Left ventricle myocardium inferior (tissue), 1 donor: Measurements from ENCODE around the gene ZNF493. TPM values are rescaled to one million over a fixed set of nuclear protein-coding genes. Genes with fewer than 3 reads are reported as not detected.

Experiments
- DNase-seq: peaks from one replicate; pipeline ENCODE4 v3.0.0-alpha.2; 2020
- H3K27ac ChIP-seq: fragments of 200-600 bp; replicated peaks from 2 replicates; pipeline ENCODE4 v1.8.0; 2021
- H3K27me3 ChIP-seq: fragments of 200-600 bp; 2 replicates; pipeline ENCODE4 v1.8.0; 2021; ENCODE audit warnings: low read depth
- H3K36me3 ChIP-seq: fragments of 200-600 bp; 2 replicates; pipeline ENCODE4 v1.8.0; 2021
- H3K4me1 ChIP-seq: fragments of 200-600 bp; 2 replicates; pipeline ENCODE4 v1.8.0; 2021
- H3K4me3 ChIP-seq: fragments of 200-600 bp; 2 replicates; pipeline ENCODE4 v1.8.0; 2021; ENCODE audit warnings: mild to moderate bottlenecking, moderate library complexity
- H3K9me3 ChIP-seq: fragments of 200-600 bp; replicated peaks from 2 replicates; pipeline ENCODE4 v1.8.0; 2021
- intact Hi-C: fragments of 100-400 bp; cut with micrococcal nuclease; formaldehyde crosslinking; loops from one replicate; pipeline ENCODE4 v1.11.0; 2022
- total RNA-seq: library from RNA; stranded (reverse); fragmentation: NEBNext Ultra II Directional; extraction: Animal tissue kit (Norgen Biotek cat#: 25700); gene quantifications from one replicate; pipeline ENCODE4 v1.2.1, GENCODE V29; 2021
- TF ChIP-seq, protein P1 (sequence below): fragments of 200-600 bp; IDR thresholded peaks from 2 replicates; pipeline ENCODE4 v1.8.0; 2021; ENCODE audit warnings: antibody characterized with exemption, mild to moderate bottlenecking, borderline replicate concordance
- donor health status: DM: no; HTN: yes; CAD: no; lungs with severe emphysema.

ZNF493 gene
- total RNA-seq, 1 donor from 2014 or later: 12.0 TPM

DNA sequence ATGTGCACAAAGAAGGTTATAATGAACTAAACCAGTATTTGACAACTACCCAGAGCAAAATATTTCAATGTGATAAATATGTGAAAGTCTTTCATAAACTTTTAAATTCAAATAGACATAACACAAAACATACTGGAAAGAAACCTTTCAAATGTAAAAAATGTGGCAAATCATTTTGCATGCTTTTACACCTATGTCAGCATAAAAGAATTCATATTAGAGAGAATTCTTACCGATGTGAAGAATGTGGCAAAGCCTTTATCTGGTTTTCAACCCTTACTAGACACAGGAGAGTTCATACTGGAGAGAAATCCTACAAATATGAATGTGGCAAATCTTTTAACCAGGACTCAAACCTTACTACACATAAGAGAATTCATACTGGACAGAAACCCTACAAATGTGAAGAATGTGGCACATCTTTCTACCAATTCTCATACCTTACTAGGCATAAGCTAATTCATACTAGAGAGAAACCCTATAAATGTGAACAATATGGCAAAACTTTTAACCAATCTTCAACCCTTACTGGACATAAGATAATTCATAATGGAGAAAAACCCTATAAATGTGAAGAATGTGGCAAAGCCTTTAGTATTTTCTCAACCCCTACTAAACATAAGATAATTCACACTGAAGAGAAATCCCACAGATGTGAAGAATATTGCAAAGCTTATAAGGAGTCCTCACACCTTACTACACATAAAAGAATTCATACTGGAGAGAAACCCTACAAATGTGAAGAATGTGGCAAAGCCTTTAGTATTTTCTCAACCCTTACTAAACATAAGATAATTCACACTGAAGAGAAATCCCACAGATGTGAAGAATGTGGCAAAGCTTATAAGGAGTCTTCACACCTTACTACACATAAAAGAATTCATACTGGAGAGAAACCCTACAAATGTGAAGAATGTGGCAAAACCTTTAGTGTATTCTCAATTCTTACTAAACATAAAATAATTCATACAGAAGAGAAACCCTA lies 26.4 kb downstream of the ZNF493 start:
- H3K4me1 ChIP-seq: no peaks in the 10 kb centered on the region
- TF ChIP-seq, protein P1, sequence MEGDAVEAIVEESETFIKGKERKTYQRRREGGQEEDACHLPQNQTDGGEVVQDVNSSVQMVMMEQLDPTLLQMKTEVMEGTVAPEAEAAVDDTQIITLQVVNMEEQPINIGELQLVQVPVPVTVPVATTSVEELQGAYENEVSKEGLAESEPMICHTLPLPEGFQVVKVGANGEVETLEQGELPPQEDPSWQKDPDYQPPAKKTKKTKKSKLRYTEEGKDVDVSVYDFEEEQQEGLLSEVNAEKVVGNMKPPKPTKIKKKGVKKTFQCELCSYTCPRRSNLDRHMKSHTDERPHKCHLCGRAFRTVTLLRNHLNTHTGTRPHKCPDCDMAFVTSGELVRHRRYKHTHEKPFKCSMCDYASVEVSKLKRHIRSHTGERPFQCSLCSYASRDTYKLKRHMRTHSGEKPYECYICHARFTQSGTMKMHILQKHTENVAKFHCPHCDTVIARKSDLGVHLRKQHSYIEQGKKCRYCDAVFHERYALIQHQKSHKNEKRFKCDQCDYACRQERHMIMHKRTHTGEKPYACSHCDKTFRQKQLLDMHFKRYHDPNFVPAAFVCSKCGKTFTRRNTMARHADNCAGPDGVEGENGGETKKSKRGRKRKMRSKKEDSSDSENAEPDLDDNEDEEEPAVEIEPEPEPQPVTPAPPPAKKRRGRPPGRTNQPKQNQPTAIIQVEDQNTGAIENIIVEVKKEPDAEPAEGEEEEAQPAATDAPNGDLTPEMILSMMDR: no peak
- DNase-seq: no peak
- no peak overlapping the region for H3K4me3 ChIP-seq
- no peaks in the 10 kb centered on the region for H3K27me3 ChIP-seq
- no peak overlapping the region for H3K27ac ChIP-seq
- peaks cover 100% of the 10 kb centered on the region for H3K9me3 ChIP-seq
- H3K36me3 ChIP-seq: peaks cover 71% of the 10 kb centered on the region
- intact Hi-C loops: no loop called here

DNA sequence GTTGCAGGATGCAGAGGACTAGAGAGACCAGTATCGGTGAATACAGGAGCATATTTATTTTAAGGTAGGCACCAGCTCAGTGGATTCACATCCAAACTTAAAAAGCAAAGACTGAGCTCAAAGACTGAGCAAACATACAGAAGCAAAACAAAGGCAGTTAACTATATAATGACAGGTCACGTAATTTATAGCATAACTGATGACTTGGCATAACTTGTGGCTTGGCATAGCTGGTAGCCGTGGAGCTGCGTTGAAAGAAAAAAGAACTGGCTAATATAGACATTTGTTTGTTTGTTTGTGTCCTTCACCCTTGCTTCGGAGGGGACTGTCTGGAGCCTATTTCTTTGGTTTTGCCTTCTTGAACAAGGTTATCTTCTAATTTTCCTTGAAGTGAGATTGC lies 33.7 kb downstream of the ZNF493 start:
- TF ChIP-seq, protein P1: no peak
- intact Hi-C loops: no loop called here
- no peak overlapping the region for H3K27ac ChIP-seq
- peaks cover 4% of the 10 kb centered on the region for H3K36me3 ChIP-seq
- H3K27me3 ChIP-seq: no peaks in the 10 kb centered on the region
- peaks cover 95% of the 10 kb centered on the region for H3K9me3 ChIP-seq
- no peak for DNase-seq
- H3K4me1 ChIP-seq: no peaks in the 10 kb centered on the region
- no peak overlapping the region for H3K4me3 ChIP-seq

DNA sequence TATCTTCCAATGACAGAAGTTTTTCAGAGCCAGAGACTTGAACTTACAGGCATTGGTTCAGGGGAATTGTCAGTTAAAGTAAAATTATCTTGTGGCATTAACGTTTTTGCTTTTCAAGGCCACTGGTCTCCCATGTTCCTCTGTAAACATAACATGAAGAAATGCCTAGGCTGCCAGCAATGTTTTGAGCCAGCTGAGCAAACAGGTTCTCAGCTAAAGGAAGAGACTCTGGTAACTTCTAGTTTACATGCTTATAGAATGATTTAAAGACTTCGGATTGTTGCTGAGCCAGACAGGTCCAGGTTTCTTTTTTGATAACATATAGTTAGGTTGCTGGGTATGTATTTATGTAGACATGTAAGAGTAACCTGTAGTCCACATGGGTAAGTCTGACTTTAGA lies 35.7 kb downstream of the ZNF493 start:
- intact Hi-C loops: no loop called here
- no peaks in the 10 kb centered on the region for H3K4me1 ChIP-seq
- TF ChIP-seq, protein P1: no peak
- no peaks in the 10 kb centered on the region for H3K27me3 ChIP-seq
- H3K4me3 ChIP-seq: no peak overlapping the region
- H3K36me3 ChIP-seq: peaks cover under 1% of the 10 kb centered on the region
- H3K27ac ChIP-seq: no peak overlapping the region
- H3K9me3 ChIP-seq: peaks cover 81% of the 10 kb centered on the region
- no peak for DNase-seq

DNA sequence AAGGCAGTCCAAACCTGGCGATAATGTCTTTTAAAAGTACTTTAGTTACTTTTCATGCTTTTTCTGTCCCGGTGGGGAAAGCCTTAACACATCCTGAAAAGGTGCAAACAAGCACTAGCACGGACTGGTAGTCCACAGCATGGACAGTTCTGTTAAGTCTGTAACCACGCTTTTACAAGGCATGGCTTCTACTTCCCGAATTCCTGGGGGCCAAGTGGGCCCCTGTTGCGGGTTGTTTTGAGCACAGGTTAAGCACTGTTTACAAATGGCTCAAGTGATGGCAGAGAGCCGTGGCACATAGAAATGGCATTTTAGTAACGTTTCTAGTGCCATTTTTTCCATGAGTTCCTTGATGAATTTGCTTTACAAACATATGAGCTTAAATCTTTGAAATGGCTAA lies 37.6 kb downstream of the ZNF493 start:
- TF ChIP-seq, protein P1: no peak
- no peak for DNase-seq
- Histone ChIP-seq H3K27me3 (no peaks in the 10 kb centered on the region), H3K9me3 (peaks cover 62% of the 10 kb centered on the region), H3K27ac (no peak overlapping the region), H3K4me1 (no peaks in the 10 kb centered on the region), H3K36me3 (no peaks in the 10 kb centered on the region), H3K4me3 (no peak overlapping the region)
- intact Hi-C loops: no loop called here

DNA sequence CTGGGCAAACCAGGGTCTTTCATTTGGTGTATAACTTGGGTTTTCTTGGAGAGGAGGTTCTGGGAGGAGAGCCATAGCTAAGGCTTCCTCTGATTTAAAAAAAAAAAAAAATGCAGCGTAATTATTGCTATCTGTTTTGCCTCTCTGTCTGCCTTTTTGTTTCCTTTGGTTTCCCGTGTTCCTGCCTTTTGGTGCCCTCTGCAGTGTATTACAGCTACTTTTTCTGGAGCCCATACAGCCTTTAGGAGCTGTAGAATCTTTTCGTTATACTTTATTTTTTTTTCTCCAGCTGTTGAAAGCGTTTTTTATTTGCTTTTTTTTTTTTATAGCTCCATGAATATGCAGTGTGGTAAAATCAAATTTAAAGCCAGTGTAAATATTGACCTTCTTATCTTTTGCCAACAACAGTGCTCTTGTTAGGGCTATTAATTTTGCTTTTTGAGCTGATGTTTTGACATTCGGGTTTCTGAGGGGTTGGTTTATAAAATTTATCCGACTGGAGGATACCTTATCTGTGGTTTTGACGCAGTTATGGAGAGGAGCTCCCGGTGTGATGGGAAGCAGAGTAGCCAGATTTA lies 38.1 kb downstream of the ZNF493 start:
- TF ChIP-seq, protein P1: no peak
- no peak for DNase-seq
- Histone ChIP-seq H3K36me3 (no peaks in the 10 kb centered on the region), H3K9me3 (peaks cover 56% of the 10 kb centered on the region), H3K27ac (no peak overlapping the region), H3K27me3 (no peaks in the 10 kb centered on the region), H3K4me1 (no peaks in the 10 kb centered on the region), H3K4me3 (no peak overlapping the region)
- intact Hi-C loops: no loop called here
